Measurements from ENCODE around the gene KCNAB2.

The KCNAB2 gene

GRCh38 chr1:6024376-6024775 is 21.3 kb upstream of the KCNAB2 start:
- Histone ChIP-seq H3K79me2 (ENCODE audit: insufficient read depth, low read length) (peaks cover 12% of the 10 kb centered on the region), H3K9ac (ENCODE audit: low read length) (no peak overlapping the region), H3K36me3 (ENCODE audit: insufficient read depth, low read length) (peaks cover 9% of the 10 kb centered on the region; the same call in 1 of the 2 replicates), H3K4me3 (ENCODE audit: low read depth, low read length, poor library complexity, severe bottlenecking) (no peak overlapping the region), H3K4me1 (ENCODE audit: insufficient read depth, low read length, severe bottlenecking) (peaks cover 40% of the 10 kb centered on the region), H3F3A (ENCODE audit: insufficient read depth, low read length) (no peaks in the 10 kb centered on the region), H4K20me1 (ENCODE audit: insufficient read depth, low read length) (no peaks in the 10 kb centered on the region), H2AFZ (ENCODE audit: low read length) (no peak overlapping the region), H3K4me2 (ENCODE audit: low read length) (peak overlapping the region; percentile 85; the same call in 1 of the 2 replicates), H3K9me3 (ENCODE audit: low read length) (no peaks in the 10 kb centered on the region), H3K9me2 (ENCODE audit: low read depth, low read length) (no peaks in the 10 kb centered on the region), H3K27me3 (ENCODE audit: insufficient read depth, low read length) (no peaks in the 10 kb centered on the region), H3K27ac (ENCODE audit: low read depth, low read length, poor library complexity, severe bottlenecking) (peak overlapping the region; percentile 40)
- TF ChIP-seq CTCF (IDR thresholded peaks at IDR 0.05; ENCODE audit: low read length) = no peak

GRCh38 chr1:6025269-6026094 is 20.2 kb upstream of the KCNAB2 start:
- Histone ChIP-seq H3K79me2 (ENCODE audit: insufficient read depth, low read length) (peaks cover 20% of the 10 kb centered on the region), H3K4me1 (ENCODE audit: insufficient read depth, low read length, severe bottlenecking) (peaks cover 51% of the 10 kb centered on the region), H3K27ac (ENCODE audit: low read depth, low read length, poor library complexity, severe bottlenecking) (peak overlapping the region; percentile 16), H3K9me2 (ENCODE audit: low read depth, low read length) (no peaks in the 10 kb centered on the region), H3K4me2 (ENCODE audit: low read length) (peak overlapping the region; percentile 85), H3K36me3 (ENCODE audit: insufficient read depth, low read length) (peaks cover 20% of the 10 kb centered on the region; the same call in 1 of the 2 replicates), H2AFZ (ENCODE audit: low read length) (no peak overlapping the region), H3K9ac (ENCODE audit: low read length) (peak overlapping the region; percentile 78), H3K27me3 (ENCODE audit: insufficient read depth, low read length) (no peaks in the 10 kb centered on the region), H3K4me3 (ENCODE audit: low read depth, low read length, poor library complexity, severe bottlenecking) (peak overlapping the region; percentile 77), H4K20me1 (ENCODE audit: insufficient read depth, low read length) (no peaks in the 10 kb centered on the region), H3F3A (ENCODE audit: insufficient read depth, low read length) (no peaks in the 10 kb centered on the region), H3K9me3 (ENCODE audit: low read length) (no peaks in the 10 kb centered on the region)
- no peak for TF ChIP-seq CTCF (IDR thresholded peaks at IDR 0.05; ENCODE audit: low read length)
- TF ChIP-seq EZH2 (IDR thresholded peaks at IDR 0.05; ENCODE audit: borderline replicate concordance, low read length) = no peak

- H3K4me3 ChIP-seq (ENCODE audit: low read depth, low read length, poor library complexity, severe bottlenecking) = peak overlapping the region; percentile 77
- peak overlapping the region; percentile 78 for H3K27ac ChIP-seq (ENCODE audit: low read depth, low read length, poor library complexity, severe bottlenecking)
- H3K9ac ChIP-seq (ENCODE audit: low read length) = peak overlapping the region; percentile 78
- H3K79me2 ChIP-seq (ENCODE audit: insufficient read depth, low read length) = peaks cover 26% of the 10 kb centered on the region
- no peaks in the 10 kb centered on the region for H3K9me3 ChIP-seq (ENCODE audit: low read length)
- H2AFZ ChIP-seq (ENCODE audit: low read length) = no peak overlapping the region
- H3K36me3 ChIP-seq (ENCODE audit: insufficient read depth, low read length) = peaks cover 24% of the 10 kb centered on the region; the same call in 1 of the 2 replicates
- H3K27me3 ChIP-seq (ENCODE audit: insufficient read depth, low read length) = no peaks in the 10 kb centered on the region
- H4K20me1 ChIP-seq (ENCODE audit: insufficient read depth, low read length) = no peaks in the 10 kb centered on the region
- TF ChIP-seq EZH2 (IDR thresholded peaks at IDR 0.05; ENCODE audit: borderline replicate concordance, low read length) (no peak), CTCF (IDR thresholded peaks at IDR 0.05; ENCODE audit: low read length) (no peak)
- no peaks in the 10 kb centered on the region for H3F3A ChIP-seq (ENCODE audit: insufficient read depth, low read length)
- peaks cover 58% of the 10 kb centered on the region for H3K4me1 ChIP-seq (ENCODE audit: insufficient read depth, low read length, severe bottlenecking)
- H3K9me2 ChIP-seq (ENCODE audit: low read depth, low read length) = no peaks in the 10 kb centered on the region
- peak overlapping the region; percentile 85 for H3K4me2 ChIP-seq (ENCODE audit: low read length)
Observed at GRCh38 chr1:6026095-6026809, 19.4 kb upstream of the KCNAB2 start.
